ENCODE data around the gene CHST8.
"Not testable (repeated sequence)": the region's sequence is repeated elsewhere in the genome, so short reads cannot be mapped to it uniquely, and the experiment has no call there.

The CHST8 gene

GRCh38 chr19:33812388-33813330 lies 190.9 kb downstream of the CHST8 start:
- H3K4me3 ChIP-seq (ENCODE audit: low read depth, low read length) = no peak overlapping the region
- TF ChIP-seq CTCF (conservative IDR thresholded peaks at IDR 0.05; ENCODE audit: low read depth, low read length) = peak; percentile 4
- DNase-seq (ENCODE audit: low read depth) = no peak

DNA sequence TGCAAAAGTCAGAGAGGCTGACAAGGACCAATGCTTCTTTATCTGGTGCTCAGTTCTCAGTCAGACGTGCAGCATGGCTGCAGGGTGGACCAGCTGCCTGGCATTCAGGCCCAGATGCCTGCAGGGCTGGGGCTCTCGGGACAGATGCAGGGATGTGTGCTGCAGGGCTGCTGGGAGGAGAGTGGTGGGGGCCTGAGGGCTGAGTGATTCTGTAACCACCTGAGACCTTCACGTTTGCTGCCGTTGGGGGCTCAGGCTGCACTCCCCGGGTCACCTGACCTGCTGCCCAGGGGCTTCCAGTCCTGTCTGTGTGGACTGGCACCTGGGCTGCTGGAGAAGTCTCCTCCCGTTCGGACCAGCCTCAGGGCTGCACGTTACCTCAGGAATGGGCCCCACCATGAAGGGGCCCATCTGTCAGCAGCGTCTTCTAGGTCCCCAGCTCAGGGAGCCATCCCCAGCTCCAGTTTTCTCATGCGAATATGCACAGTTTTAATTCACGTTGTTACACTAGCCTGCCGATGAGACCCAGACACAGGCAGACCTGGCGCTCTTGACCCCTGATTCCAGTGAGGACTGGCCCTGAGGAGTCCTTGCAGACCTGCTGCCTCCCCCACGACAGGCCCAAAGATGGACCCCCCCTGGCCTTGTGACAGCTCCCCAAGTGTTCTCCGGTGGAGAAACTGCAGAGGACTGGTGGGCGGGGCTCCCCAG lies 191.8 kb downstream of the CHST8 start:
- H3K4me3 ChIP-seq (ENCODE audit: low read depth, low read length) = no peak overlapping the region
- TF ChIP-seq CTCF (conservative IDR thresholded peaks at IDR 0.05; ENCODE audit: low read depth, low read length) = no peak
- DNase-seq (ENCODE audit: low read depth) = no peak

DNA sequence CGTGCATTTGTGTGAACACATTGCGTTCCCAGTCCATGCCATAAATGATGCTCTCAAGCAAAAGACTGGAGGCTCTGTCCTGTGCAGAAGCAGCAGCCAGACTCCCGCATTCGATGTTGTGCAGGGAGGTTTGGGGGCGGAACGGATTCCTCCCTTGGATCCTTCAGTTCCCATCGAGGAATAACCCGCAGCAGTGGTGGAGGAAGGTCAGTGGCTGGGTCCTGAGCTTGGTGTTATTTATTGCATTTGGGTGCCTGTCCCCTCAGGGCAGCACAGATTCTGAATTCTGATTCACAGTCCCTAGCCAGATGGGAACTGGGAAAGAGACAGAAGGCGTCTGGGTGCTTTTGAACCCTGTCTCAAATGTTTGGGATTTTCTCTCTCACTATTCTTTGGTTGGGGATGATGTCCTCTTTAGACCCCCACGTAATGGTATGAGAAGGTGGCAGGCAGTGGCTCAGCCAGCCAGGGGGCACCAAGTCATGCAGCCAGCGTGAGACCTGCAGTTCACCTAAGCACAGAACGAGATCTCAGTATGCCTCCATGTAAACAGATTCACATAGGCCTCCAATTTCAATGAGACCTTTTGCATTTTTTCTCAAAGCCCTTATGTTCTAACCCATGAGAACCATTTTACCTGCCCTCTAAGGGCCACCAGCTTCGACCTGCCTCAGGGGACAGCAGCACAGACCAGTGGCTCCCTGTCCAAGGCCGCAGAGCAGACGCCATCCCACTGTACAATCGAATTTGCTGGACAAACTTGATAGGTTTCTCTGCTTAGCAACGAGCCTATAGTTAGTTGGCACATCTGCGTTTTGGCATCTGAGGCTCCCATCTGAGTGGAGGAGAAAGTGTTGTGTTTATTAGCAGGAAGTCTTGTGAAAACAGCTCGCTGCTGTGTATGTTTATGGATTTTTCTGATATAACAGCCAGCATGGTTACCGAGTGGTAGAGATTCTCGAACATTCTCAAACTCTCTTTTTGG lies 192.7 kb downstream of the CHST8 start:
- no peak overlapping the region for H3K4me3 ChIP-seq (ENCODE audit: low read depth, low read length)
- TF ChIP-seq CTCF (conservative IDR thresholded peaks at IDR 0.05; ENCODE audit: low read depth, low read length) = no peak
- DNase-seq (ENCODE audit: low read depth) = peak; percentile 48

- peak; percentile 57 for DNase-seq (ENCODE audit: low read depth)
- no peak for TF ChIP-seq CTCF (conservative IDR thresholded peaks at IDR 0.05; ENCODE audit: low read depth, low read length)
- no peak overlapping the region for H3K4me3 ChIP-seq (ENCODE audit: low read depth, low read length)
Observed at GRCh38 chr19:33815380-33816340, 193.9 kb downstream of the CHST8 start.

DNA sequence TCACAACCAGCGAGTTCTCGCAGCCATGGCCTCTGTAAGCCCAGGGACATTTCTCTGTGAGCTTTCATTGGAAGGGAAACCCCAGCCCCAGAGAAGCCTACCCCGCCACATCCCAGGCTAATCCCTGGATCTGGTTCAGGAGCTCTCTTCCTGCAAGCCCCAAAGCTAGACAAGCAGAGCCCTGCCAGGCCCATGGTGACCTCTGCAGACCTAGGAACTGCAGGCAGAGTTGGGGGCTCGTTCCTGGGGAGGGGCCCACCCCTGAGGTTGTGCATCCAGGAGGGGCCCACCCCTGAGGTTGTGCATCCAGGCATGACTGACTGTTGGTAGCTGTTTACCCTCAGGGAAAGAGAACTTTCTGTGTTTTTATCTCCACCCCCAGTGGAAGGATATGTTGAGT lies 196.7 kb downstream of the CHST8 start:
- TF ChIP-seq CTCF (conservative IDR thresholded peaks at IDR 0.05; ENCODE audit: low read depth, low read length) = no peak
- DNase-seq (ENCODE audit: low read depth) = no peak
- H3K4me3 ChIP-seq (ENCODE audit: low read depth, low read length) = no peak overlapping the region

- H3K4me3 ChIP-seq (ENCODE audit: low read depth, low read length); DNase-seq (ENCODE audit: low read depth): not testable (repeated sequence)
Observed at GRCh38 chr19:33819078-33819477, 197.3 kb downstream of the CHST8 start.
